GM19452 (cell line): ENCODE results near the gene FBXO15.

Experiments
- ATAC-seq: cut with Tn5 transposase; IDR thresholded peaks from one replicate; pipeline ENCODE4 v1.9.1; 2021; ENCODE audit not compliant: unreplicated experiment

The FBXO15 gene

DNA sequence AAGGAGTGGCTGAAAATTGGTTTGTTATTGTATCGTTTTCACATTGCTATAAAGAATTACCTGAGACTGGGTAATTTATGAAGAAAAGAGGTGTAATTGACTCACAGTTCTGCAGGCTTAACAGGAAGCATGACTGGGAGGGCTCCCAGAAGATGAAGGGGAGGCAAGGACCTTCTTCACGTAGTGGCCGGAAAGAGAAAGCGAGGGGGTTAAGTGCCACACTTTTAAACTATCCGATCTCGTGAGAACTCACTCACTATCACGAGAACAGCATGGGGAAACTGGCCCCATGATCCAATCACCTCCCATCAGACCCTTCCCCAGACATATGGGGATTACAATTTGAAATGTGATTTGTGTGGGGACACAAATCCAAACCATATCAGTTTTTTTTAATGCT lies 81.6 kb downstream of the FBXO15 start:
- no peak for ATAC-seq

DNA sequence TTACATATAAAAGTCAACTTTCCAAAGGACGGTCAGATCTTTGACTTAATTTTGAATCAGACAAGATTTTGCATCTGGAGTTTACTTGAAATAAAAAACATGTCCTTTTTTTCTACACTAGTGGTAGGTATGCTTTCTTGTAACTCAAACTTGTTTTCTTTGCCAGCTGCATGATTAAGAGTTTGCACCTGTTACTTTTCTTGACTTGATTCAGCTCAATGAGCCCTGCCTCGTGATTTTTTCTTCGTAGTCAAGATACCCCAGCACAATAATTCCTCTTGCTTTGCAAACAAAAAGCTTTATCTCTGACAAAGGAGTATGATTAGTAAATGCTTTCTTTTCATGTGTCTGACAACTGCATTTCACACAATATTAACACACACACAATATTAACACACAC lies 82.3 kb downstream of the FBXO15 start:
- ATAC-seq: no peak

DNA sequence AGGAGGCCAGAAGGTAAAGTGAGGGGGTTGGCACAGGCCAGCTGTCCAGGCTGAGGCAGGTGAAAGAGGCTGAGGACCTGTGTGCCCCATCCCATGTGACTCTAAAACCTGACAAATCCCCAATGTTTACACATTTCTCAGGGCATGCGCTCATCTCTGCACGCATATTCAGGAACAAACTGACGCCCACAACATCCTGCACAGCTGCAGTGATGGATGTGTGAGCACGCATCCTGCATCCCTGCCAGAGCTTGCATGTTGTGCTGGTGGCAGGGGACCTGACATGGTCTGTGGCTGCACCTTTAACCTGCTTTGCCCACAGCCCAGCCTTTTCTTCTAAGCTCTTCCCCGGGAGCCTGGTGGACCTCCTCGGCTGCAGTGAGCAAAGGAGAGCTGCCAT lies 83.1 kb downstream of the FBXO15 start:
- ATAC-seq: no peak

DNA sequence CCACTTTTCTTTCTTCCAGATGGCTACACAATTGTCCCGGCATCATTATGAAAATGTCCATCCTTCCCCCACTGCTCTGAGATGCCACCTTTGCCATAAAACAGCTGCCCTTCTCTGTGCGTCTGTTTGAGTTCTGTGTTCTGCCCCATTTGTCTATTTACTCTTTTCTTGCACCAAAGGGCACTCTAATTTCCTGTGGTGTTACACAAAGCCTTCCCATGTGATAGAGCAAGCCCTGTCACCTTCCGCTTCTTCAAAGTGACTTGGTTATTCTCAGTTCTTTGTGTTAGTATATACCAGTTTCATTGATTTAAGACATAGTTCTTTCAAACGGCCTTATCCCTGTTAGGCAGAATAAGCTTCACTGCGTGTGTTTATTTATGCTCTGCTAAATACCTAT lies 84.1 kb downstream of the FBXO15 start:
- ATAC-seq: no peak

DNA sequence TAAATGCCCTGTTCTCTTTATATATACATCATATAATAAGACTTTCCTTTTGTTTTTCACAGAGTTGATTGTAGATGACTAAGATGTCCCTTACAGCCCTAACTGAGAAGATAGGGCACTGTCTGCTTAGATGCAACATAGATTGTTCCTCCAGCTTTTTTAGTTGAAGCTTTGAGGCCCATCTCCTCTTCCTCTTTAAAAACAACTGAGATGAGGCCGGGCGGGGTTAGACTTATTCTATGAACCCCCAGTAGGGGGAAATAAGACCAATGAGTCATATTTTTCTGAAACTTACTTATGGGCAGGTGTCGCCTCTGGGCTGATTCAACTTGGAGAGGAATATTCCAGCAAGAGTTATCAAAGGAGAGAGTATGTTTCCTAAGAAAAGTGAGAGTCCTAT lies 84.6 kb downstream of the FBXO15 start:
- no peak for ATAC-seq

DNA sequence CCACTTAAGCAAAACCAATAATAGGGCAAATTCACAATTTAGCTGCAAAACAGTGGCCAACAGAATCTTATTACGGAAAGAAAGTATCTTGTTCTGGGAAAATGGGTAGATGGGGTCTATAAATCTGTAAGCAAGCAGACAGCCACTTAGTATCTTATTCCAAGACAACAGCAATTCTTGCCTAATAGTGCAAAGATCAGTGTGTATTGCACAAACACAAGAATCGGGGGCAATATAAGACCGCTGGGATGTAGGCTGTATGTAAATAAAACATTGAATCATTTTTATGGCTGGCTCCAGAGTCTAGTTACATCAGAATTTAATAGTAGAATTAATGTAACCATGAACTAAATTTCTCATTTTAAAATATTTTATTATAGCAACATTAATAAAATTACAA lies 85.6 kb downstream of the FBXO15 start:
- ATAC-seq: no peak

DNA sequence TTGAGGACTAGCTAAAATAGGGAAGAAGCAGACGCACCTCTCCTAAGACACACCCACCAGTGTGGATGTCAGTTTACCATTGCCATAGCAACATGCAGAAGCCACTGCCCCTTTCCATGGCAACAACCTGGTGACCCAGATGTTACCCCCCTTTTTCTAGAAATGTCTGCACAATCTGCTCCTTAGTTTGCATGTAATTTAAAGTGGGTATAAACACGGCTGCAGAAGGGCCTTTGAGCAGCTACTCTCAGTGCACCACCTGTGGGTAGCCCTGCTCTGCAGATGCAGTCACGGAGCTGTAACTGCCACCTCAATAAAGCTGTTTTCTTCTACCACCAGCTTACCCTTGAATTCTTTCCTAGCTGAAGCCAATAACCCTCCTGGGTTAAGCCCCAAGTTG lies 87.1 kb downstream of the FBXO15 start:
- no peak for ATAC-seq

DNA sequence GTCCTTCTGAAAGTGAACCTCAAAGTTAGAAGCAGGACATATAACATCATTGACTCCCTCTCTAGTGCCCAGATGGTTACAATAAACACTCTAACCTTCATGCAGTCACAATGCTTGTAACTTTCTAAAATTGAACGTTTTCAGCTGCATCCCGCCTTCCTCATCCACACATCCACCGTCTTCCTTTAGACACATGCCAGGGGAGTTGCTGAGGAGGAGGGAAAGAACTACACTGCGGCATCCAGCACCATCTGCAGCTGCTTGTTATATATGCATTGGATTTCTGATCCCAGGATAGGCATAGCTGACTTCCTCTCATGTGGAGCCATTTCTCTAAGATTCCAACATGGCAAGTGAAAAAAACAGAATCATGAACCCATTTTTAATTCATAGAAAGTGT lies 96.8 kb downstream of the FBXO15 start:
- no peak for ATAC-seq

DNA sequence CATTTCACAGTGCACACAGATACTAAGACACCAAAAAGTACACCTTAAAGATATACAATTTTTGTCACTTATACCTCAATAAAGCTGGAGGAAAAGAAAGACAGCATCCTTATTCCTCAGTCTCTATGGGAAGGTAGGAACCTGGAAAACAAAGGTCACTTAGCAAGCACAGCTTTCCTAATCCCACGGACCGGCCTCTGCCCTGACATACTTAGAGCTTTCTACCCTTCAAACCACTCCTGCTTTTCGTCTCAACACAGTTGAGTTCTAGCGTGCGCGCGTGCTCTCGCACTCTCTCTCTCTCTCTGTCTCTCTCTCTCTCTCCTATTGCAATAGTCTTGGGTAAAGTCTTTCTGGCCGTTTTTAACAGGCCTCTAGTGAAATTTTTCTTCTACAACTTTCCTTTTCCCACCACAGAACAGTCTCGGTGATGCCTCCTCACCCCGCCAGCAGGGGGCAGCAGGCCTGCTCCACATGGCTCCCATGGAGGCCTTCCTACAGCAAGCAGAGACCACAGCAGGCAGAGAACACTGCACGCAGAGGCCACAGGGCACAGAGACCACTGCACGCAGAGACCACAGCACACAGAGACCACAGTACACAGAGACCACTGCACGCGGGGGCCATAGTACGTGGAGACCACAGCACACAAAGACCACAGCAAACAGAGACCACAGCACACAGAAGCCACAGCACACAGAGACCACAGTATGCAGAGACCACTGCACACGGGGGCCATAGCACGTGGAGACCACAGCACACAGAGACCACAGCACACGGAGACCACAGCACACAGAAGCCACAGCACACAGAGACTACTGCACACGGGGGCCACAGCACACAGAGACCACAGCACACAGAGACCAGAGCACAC lies 106.9 kb downstream of the FBXO15 start:
- ATAC-seq: peak; percentile 80

DNA sequence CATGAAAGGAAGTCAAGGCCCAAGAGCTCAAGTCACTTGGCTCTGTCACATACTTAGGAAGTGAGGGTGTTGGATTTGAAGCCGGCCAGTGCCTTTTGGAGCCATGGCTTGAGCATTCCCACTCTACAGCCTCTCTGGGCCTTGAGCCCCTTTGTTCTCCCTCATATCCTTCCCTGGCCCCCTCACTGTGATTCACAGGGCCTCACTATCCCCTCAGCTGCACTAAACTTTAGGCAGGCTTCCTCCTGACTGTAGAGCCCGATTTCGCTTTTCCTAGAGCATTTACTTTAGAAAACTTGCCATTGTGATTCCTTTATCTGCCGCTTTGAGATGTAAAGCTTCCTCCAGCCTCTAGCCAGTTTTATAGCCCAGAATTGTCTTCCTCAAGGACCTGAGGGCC lies 107.6 kb downstream of the FBXO15 start:
- ATAC-seq: no peak

DNA sequence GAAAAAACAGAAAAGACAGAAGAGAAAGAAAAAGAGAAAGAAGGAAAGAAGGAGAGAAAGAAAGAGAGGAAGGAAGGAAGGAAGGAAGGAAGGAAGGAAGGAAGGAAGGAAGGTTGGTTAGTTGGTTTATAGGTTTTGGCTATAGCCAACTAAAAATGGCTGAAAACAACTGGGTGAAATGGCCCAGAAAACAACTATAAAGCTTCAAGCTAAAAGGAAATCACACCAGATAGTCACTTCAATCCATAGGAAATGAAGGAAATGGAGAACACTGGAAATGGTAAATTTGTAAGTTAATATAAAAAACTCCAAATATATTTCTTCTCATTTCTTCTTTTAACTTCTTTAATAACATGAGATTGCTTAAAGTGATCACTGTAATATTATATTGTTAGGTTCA lies 118.5 kb downstream of the FBXO15 start:
- ATAC-seq: no peak
